Hepatocyte (in vitro differentiated cells): ENCODE measurements around the gene MET. TPM values are rescaled to one million over a fixed set of nuclear protein-coding genes. Genes with fewer than 3 reads are reported as not detected.

Experiments used
- DNase-seq: peaks from one replicate; pipeline ENCODE4 v3.0.0-alpha.2; 2016; ENCODE audit warnings: low spot score
- H2AFZ ChIP-seq: fragments of 200-600 bp; sonication (generic); 2 replicates; pipeline ENCODE4 v1.6.0; 2016; ENCODE audit warnings: antibody characterized with exemption, mild to moderate bottlenecking
- H3K27ac ChIP-seq: fragments of 200-600 bp; sonication (generic); 2 replicates; pipeline ENCODE4 v1.5.1; 2016; ENCODE audit warnings: mild to moderate bottlenecking
- H3K27me3 ChIP-seq: fragments of 200-600 bp; sonication (generic); 2 replicates; pipeline ENCODE4 v1.6.1; 2016
- H3K36me3 ChIP-seq: fragments of 200-600 bp; sonication (generic); replicated peaks from 2 replicates; pipeline ENCODE4 v1.5.1; 2016; ENCODE audit warnings: low read depth; ENCODE audit not compliant: insufficient read depth
- H3K4me1 ChIP-seq: fragments of 200-600 bp; sonication (generic); 2 replicates; pipeline ENCODE4 v1.5.1; 2016; ENCODE audit warnings: mild to moderate bottlenecking, moderate library complexity; ENCODE audit not compliant: insufficient read depth
- H3K4me2 ChIP-seq: fragments of 200-600 bp; sonication (generic); 2 replicates; pipeline ENCODE4 v1.6.0; 2016
- H3K4me3 ChIP-seq: fragments of 200-600 bp; sonication (generic); 2 replicates; pipeline ENCODE4 v1.5.1; 2016; ENCODE audit warnings: mild to moderate bottlenecking
- H3K79me2 ChIP-seq: fragments of 200-600 bp; sonication (generic); 2 replicates; pipeline ENCODE4 v1.6.0; 2017; ENCODE audit warnings: mild to moderate bottlenecking
- H3K9me2 ChIP-seq: fragments of 200-600 bp; sonication (generic); replicated peaks from 2 replicates; pipeline ENCODE4 v1.6.0; 2017; ENCODE audit warnings: mild to moderate bottlenecking; ENCODE audit not compliant: insufficient read depth
- H3K9me3 ChIP-seq: fragments of 200-600 bp; sonication (generic); 2 replicates; pipeline ENCODE4 v1.5.1; 2016; ENCODE audit warnings: low read depth, mild to moderate bottlenecking
- H4K20me1 ChIP-seq: fragments of 200-600 bp; sonication (generic); 2 replicates; pipeline ENCODE4 v1.6.0; 2016; ENCODE audit warnings: mild to moderate bottlenecking; ENCODE audit not compliant: insufficient read depth, poor library complexity, severe bottlenecking
- CTCF ChIP-seq: fragments of 200-600 bp; sonication (generic); IDR thresholded peaks from 2 replicates; pipeline ENCODE4 v1.5.1; 2016; ENCODE audit warnings: antibody characterized with exemption, mild to moderate bottlenecking; ENCODE audit not compliant: poor library complexity
- EZH2 ChIP-seq: fragments of 200-600 bp; sonication (generic); IDR thresholded peaks from 2 replicates; pipeline ENCODE4 v1.6.1; 2016; ENCODE audit warnings: antibody characterized with exemption, mild to moderate bottlenecking, borderline replicate concordance
- EZH2phosphoT487 ChIP-seq: fragments of 200-600 bp; sonication (generic); IDR thresholded peaks from one replicate; pipeline ENCODE4 v1.6.1; 2018; ENCODE audit warnings: antibody characterized with exemption, mild to moderate bottlenecking, low read depth, moderate library complexity; ENCODE audit not compliant: unreplicated experiment, severe bottlenecking
- WGBS: methylation state at CpG from one replicate; pipeline ENCODE4 v1.1.6; 2016; ENCODE audit warnings: low lambda C conversion rate; ENCODE audit errors: missing lambda C conversion rate; 5-methylcytosine and 5-hydroxymethylcytosine counted together
- polyA plus RNA-seq: library from polyadenylated mRNA; unstranded; fragments of >200 nt; fragmentation: Nextera tagmentation; extraction: Ambion mirVana; gene quantifications from 2 replicates; pipeline ENCODE4 v1.2.1, GENCODE V29; 2016
- total RNA-seq: library from RNA; depleted of rRNA; stranded (reverse); fragments of >200 nt; gene quantifications from 2 replicates; pipeline ENCODE4 v1.2.3, GENCODE V29; 2014

MET gene
- total and polyA plus RNA-seq, 2 experiments from 2014 or later = 12.7 to 35.7 TPM

DNA sequence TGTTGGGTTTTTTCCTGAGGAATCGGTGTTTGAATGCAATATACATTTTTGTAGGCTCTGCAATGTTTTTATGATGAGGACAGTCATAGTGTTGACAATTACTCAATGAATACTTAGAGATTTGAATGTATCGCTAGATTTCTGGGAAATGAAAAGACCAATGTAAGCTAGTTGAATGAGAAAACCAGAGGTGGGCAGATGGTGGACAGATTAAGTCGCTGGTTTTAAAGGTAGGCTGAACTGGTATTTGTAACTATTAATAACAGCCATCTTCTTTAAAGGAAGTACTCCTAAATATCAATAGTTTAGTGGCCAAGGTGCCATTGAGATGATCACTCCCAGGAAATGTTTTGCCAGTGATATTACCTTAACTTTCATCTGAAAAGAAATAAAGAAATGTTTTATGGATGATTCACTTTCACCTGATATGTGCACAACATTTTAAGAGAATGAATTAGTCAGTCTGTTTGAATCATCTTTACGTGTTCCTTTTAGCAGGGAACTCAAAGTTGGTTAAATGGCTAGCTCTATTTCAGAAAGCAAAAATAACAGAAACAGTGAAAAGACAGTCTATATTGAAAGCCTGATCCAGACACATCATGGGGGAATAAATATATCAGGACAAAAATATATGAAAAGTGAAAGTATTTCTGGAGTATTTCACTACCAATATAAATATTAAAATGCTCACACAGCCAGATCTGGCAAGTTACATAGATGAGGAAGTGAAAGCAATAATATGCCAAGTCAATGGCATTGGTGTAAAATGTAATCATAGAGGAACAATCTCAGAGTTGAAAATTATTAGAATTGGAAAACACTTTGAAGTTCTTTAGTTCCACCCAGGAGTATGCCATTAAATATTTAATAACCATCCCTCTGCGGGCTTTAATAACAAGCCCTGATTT lies 20.7 kb downstream of the MET start:
- no peaks in the 10 kb centered on the region for H3K9me2 ChIP-seq
- no peak overlapping the region for H3K27ac ChIP-seq
- no peak overlapping the region for H3K4me2 ChIP-seq
- TF ChIP-seq CTCF (no peak), EZH2phosphoT487 (no peak), EZH2 (no peak)
- no peaks in the 10 kb centered on the region for H3K36me3 ChIP-seq
- H3K9me3 ChIP-seq = no peaks in the 10 kb centered on the region
- H3K4me1 ChIP-seq = no peaks in the 10 kb centered on the region
- DNase-seq = no peak
- H3K79me2 ChIP-seq = peaks cover 12% of the 10 kb centered on the region
- H2AFZ ChIP-seq = no peak overlapping the region
- H4K20me1 ChIP-seq = no peaks in the 10 kb centered on the region
- H3K27me3 ChIP-seq = no peaks in the 10 kb centered on the region
- WGBS = 94% methylated on average over 5 of the region's 5 CpGs
- H3K4me3 ChIP-seq = no peak overlapping the region

- Histone ChIP-seq H3K9me3 (no peaks in the 10 kb centered on the region), H3K27me3 (no peaks in the 10 kb centered on the region), H3K27ac (no peak overlapping the region), H2AFZ (no peak overlapping the region), H3K9me2 (no peaks in the 10 kb centered on the region), H3K79me2 (no peaks in the 10 kb centered on the region), H3K4me2 (no peak overlapping the region), H3K4me1 (no peaks in the 10 kb centered on the region), H3K4me3 (no peak overlapping the region), H4K20me1 (no peaks in the 10 kb centered on the region), H3K36me3 (no peaks in the 10 kb centered on the region)
- TF ChIP-seq EZH2 = no peak
- TF ChIP-seq EZH2phosphoT487 = no peak
- no peak for TF ChIP-seq CTCF
- DNase-seq = no peak
- 98% methylated on average over 5 of the region's 5 CpGs for WGBS
Measured at GRCh38 chr7:116696707-116697106, 24.7 kb downstream of the MET start.

DNA sequence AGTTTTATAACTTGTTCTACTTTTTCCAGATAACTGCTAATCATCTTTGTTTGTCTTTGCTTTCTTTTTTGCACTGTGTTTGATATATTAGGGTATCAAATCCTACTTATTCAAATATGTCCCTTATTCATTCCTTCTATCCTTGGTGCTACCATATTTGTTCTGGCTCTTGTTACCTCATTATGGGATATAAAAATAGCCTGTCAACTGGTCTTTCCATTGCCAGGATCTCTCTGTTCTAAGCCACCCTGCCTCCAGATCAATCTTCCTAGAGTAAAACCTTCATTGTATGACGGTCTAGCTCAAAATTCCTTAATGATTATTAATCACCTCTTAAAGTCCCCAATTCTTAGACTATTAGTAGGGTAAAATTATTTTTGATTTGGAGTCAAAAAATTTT lies 25.2 kb downstream of the MET start:
- no peak overlapping the region for H2AFZ ChIP-seq
- no peaks in the 10 kb centered on the region for H3K27me3 ChIP-seq

More for the DNA sequence above, 25.2 kb downstream of the MET start:
- Histone ChIP-seq H3K27ac (no peak overlapping the region), H3K4me2 (no peak overlapping the region), H3K4me3 (no peak overlapping the region), H3K36me3 (no peaks in the 10 kb centered on the region), H3K9me2 (no peaks in the 10 kb centered on the region), H3K79me2 (no peaks in the 10 kb centered on the region), H3K9me3 (no peaks in the 10 kb centered on the region), H4K20me1 (no peaks in the 10 kb centered on the region), H3K4me1 (no peaks in the 10 kb centered on the region)
- 92% methylated on average over 1 of the region's 1 CpG for WGBS
- no peak for TF ChIP-seq EZH2phosphoT487
- TF ChIP-seq EZH2 = no peak
- no peak for TF ChIP-seq CTCF
- DNase-seq = no peak
